GM19328 (cell line): ENCODE results near the gene PAX8.
"Not testable (repeated sequence)": the region's sequence is repeated elsewhere in the genome, so short reads cannot be mapped to it uniquely, and the experiment has no call there.

ENCODE experiments used
- ATAC-seq: cut with Tn5 transposase; IDR thresholded peaks from one replicate; pipeline ENCODE4 v1.9.1; 2021; ENCODE audit warnings: mild to moderate bottlenecking, moderate library complexity; ENCODE audit not compliant: unreplicated experiment

The PAX8 gene

GRCh38 chr2:113291191-113291590, 12.5 kb upstream of the PAX8 start:
- ATAC-seq: no peak

GRCh38 chr2:113288674-113289149, 10.0 kb upstream of the PAX8 start:
- ATAC-seq: not testable (repeated sequence)

GRCh38 chr2:113288117-113288673, 9.5 kb upstream of the PAX8 start:
- not testable (repeated sequence) for ATAC-seq

- ATAC-seq: no peak
Measured at GRCh38 chr2:113285816-113286215, 7.1 kb upstream of the PAX8 start.

GRCh38 chr2:113284999-113285398, 6.3 kb upstream of the PAX8 start:
- ATAC-seq: not testable (repeated sequence)

- no peak for ATAC-seq
Measured at GRCh38 chr2:113284476-113284875, 5.8 kb upstream of the PAX8 start.

GRCh38 chr2:113283704-113284284, 5.1 kb upstream of the PAX8 start:
- ATAC-seq: no peak

GRCh38 chr2:113282747-113283533, 4.2 kb upstream of the PAX8 start:
- no peak for ATAC-seq

- no peak for ATAC-seq
Measured at GRCh38 chr2:113281910-113282746, 3.4 kb upstream of the PAX8 start.

GRCh38 chr2:113278073-113278741, 514 bp downstream of the PAX8 start:
- no peak for ATAC-seq

- ATAC-seq: no peak
Measured at GRCh38 chr2:113277474-113278072, 1.1 kb downstream of the PAX8 start.

GRCh38 chr2:113276761-113277425, 1.8 kb downstream of the PAX8 start:
- no peak for ATAC-seq

GRCh38 chr2:113276216-113276760, 2.4 kb downstream of the PAX8 start:
- no peak for ATAC-seq

GRCh38 chr2:113275556-113276215, 3.0 kb downstream of the PAX8 start:
- ATAC-seq: no peak

GRCh38 chr2:113274432-113274831, 4.3 kb downstream of the PAX8 start:
- no peak for ATAC-seq

GRCh38 chr2:113273981-113274380, 4.7 kb downstream of the PAX8 start:
- no peak for ATAC-seq

- no peak for ATAC-seq
Measured at GRCh38 chr2:113273027-113273551, 5.6 kb downstream of the PAX8 start.

- ATAC-seq: no peak
Measured at GRCh38 chr2:113272477-113272876, 6.2 kb downstream of the PAX8 start.
